ENCODE data around the gene TADA3. TPM values are rescaled to one million over a fixed set of nuclear protein-coding genes. Genes with fewer than 3 reads are reported as not detected.

The TADA3 gene
- total RNA-seq, 2 experiments from 2014 or later: 62.4 to 67.6 TPM

GRCh38 chr3:9791790-9792404 lies 376 bp downstream of the TADA3 start:
- intact Hi-C loops (cut with micrococcal nuclease): loop anchor here (1.0 to 5.0 kb wide), 14 partner anchors 14 to 529 kb away; partner anchors contain the start of genes BRPF1, FANCD2, JAGN1 and MTMR14
- no peaks in the 10 kb centered on the region for H3K27me3 Mint-ChIP-seq (ENCODE audit: low read depth)
- peaks cover 67% of the 10 kb centered on the region for H3K4me1 Mint-ChIP-seq (ENCODE audit: low read depth)
- DNase-seq: no peak
- H3K36me3 Mint-ChIP-seq (ENCODE audit: low read depth): peaks cover 33% of the 10 kb centered on the region
- H3K4me3 Mint-ChIP-seq: peak overlapping the region; percentile 94
- no peaks in the 10 kb centered on the region for H3K9me3 Mint-ChIP-seq
- peak overlapping the region; percentile 100 for H3K27ac Mint-ChIP-seq
- CTCF ChIA-PET: interaction anchor here (0.5 to 1.5 kb wide), 5 partner anchors 10 to 167 kb away, joined by 3 to 7 read pairs (median 5); no protein-coding TSS in a partner anchor

GRCh38 chr3:9791127-9791526 lies 1.1 kb downstream of the TADA3 start:
- peaks cover 68% of the 10 kb centered on the region for H3K4me1 Mint-ChIP-seq (ENCODE audit: low read depth)
- H3K9me3 Mint-ChIP-seq: no peaks in the 10 kb centered on the region
- CTCF ChIA-PET: interaction anchor here (0.6 to 1.5 kb wide), 3 partner anchors 9 to 17 kb away, joined by 3 to 7 read pairs (median 5); no protein-coding TSS in a partner anchor
- H3K4me3 Mint-ChIP-seq: peak overlapping the region; percentile 94
- DNase-seq: no peak
- peaks cover 37% of the 10 kb centered on the region for H3K36me3 Mint-ChIP-seq (ENCODE audit: low read depth)
- H3K27ac Mint-ChIP-seq: peak overlapping the region; percentile 100
- no peaks in the 10 kb centered on the region for H3K27me3 Mint-ChIP-seq (ENCODE audit: low read depth)
- intact Hi-C loops (cut with micrococcal nuclease): loop anchor here (5.0 kb wide), 1 partner anchor 236 kb away; the partner anchor contains the start of gene FANCD2

GRCh38 chr3:9787714-9788113 lies 4.6 kb downstream of the TADA3 start:
- DNase-seq: peak; percentile 69
- intact Hi-C loops (cut with micrococcal nuclease): loop anchor here (1.0 kb wide), 2 partner anchors 9 to 22 kb away; no protein-coding TSS in a partner anchor
- H3K27me3 Mint-ChIP-seq (ENCODE audit: low read depth): no peaks in the 10 kb centered on the region
- H3K4me3 Mint-ChIP-seq: peak overlapping the region; percentile 2
- H3K9me3 Mint-ChIP-seq: no peaks in the 10 kb centered on the region
- CTCF ChIA-PET: interaction anchor here (1.0 kb wide), 1 partner anchor 10 kb away, joined by 6 read pairs; no protein-coding TSS in a partner anchor
- H3K27ac Mint-ChIP-seq: peak overlapping the region; percentile 93
- peaks cover 53% of the 10 kb centered on the region for H3K36me3 Mint-ChIP-seq (ENCODE audit: low read depth)
- peaks cover 57% of the 10 kb centered on the region for H3K4me1 Mint-ChIP-seq (ENCODE audit: low read depth)

DNA sequence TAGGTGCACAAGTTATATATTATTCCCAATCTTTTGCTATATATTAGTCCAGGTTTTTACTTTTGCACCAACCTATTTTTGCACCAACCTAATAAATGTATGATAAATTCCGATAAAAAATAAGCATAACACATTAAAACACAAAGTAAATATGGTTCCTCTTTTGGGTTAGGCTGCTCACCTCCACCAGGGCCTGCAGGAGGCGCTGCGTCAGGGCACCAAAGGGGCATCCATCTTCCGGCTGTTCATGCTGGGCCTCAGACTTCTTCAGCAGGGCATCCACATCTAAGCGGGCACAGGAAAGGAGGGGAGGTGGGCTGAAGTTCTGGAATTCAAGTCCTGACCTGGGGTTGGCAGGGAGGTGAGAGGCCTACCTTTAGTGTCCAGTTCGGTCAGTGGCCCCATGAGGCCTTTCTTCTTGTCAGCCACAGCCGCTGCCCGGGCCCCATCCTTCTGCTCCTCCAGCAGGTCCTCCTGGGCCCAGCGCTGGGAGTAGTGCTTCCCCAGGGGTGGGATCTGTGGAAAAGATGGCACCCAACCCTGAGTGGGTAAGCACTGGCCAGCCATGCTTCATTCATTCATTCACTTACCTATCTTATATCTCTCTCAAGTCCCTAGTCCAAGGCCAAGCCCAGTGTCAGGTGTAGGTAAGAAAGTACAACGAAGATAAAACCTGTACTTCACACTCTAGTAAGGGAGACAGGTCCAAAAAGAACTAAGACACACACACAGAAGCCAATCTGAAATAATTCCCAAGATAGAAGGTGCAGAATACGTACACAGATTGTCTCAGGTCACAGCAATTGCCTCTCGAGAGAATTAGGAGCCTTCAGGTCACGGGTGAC lies 5.2 kb downstream of the TADA3 start:
- no peaks in the 10 kb centered on the region for H3K27me3 Mint-ChIP-seq (ENCODE audit: low read depth)

GRCh38 chr3:9786209-9786739 lies 6.0 kb downstream of the TADA3 start:
- peak overlapping the region; percentile 51 for H3K27ac Mint-ChIP-seq
- no peak for DNase-seq
- H3K9me3 Mint-ChIP-seq: no peaks in the 10 kb centered on the region
- H3K4me3 Mint-ChIP-seq: no peak overlapping the region
- H3K27me3 Mint-ChIP-seq (ENCODE audit: low read depth): no peaks in the 10 kb centered on the region
- peaks cover 53% of the 10 kb centered on the region for H3K4me1 Mint-ChIP-seq (ENCODE audit: low read depth)
- H3K36me3 Mint-ChIP-seq (ENCODE audit: low read depth): peaks cover 57% of the 10 kb centered on the region
- CTCF ChIA-PET: interaction anchor here (1.0 to 1.5 kb wide), 3 partner anchors 8 to 59 kb away, joined by 4 to 5 read pairs (median 5); no protein-coding TSS in a partner anchor
- intact Hi-C loops (cut with micrococcal nuclease): no loop called here

More for the DNA sequence above, 5.2 kb downstream of the TADA3 start:
- CTCF ChIA-PET: interaction anchor here (1.0 to 1.3 kb wide), 3 partner anchors 9 to 10 kb away, joined by 4 to 6 read pairs (median 5); no protein-coding TSS in a partner anchor
- DNase-seq: no peak
- H3K4me3 Mint-ChIP-seq: peak overlapping the region; percentile 2
- peak overlapping the region; percentile 93 for H3K27ac Mint-ChIP-seq
- intact Hi-C loops (cut with micrococcal nuclease): loop anchor here (1.0 kb wide), 2 partner anchors 9 to 22 kb away; no protein-coding TSS in a partner anchor
- H3K4me1 Mint-ChIP-seq (ENCODE audit: low read depth): peaks cover 57% of the 10 kb centered on the region
- H3K36me3 Mint-ChIP-seq (ENCODE audit: low read depth): peaks cover 54% of the 10 kb centered on the region
- H3K9me3 Mint-ChIP-seq: no peaks in the 10 kb centered on the region

- H3K9me3 Mint-ChIP-seq: no peaks in the 10 kb centered on the region
- intact Hi-C loops (cut with micrococcal nuclease): no loop called here
- no peak overlapping the region for H3K4me3 Mint-ChIP-seq
- CTCF ChIA-PET: interaction anchor here (0.6 to 1.5 kb wide), 2 partner anchors 59 to 248 kb away, joined by 4 to 5 read pairs; no protein-coding TSS in a partner anchor
- DNase-seq: no peak
- H3K36me3 Mint-ChIP-seq (ENCODE audit: low read depth): peaks cover 53% of the 10 kb centered on the region
- no peak overlapping the region for H3K27ac Mint-ChIP-seq
- no peaks in the 10 kb centered on the region for H3K27me3 Mint-ChIP-seq (ENCODE audit: low read depth)
- H3K4me1 Mint-ChIP-seq (ENCODE audit: low read depth): peaks cover 50% of the 10 kb centered on the region
These were observed 6.7 kb downstream of the TADA3 start for GRCh38 chr3:9785602-9786001.

- peaks cover 50% of the 10 kb centered on the region for H3K4me1 Mint-ChIP-seq (ENCODE audit: low read depth)
- CTCF ChIA-PET: interaction anchor here (1.5 kb wide), 1 partner anchor 58 kb away, joined by 5 read pairs; no protein-coding TSS in a partner anchor
- H3K36me3 Mint-ChIP-seq (ENCODE audit: low read depth): peaks cover 54% of the 10 kb centered on the region
These were observed 7.3 kb downstream of the TADA3 start for GRCh38 chr3:9784965-9785364.

DNA sequence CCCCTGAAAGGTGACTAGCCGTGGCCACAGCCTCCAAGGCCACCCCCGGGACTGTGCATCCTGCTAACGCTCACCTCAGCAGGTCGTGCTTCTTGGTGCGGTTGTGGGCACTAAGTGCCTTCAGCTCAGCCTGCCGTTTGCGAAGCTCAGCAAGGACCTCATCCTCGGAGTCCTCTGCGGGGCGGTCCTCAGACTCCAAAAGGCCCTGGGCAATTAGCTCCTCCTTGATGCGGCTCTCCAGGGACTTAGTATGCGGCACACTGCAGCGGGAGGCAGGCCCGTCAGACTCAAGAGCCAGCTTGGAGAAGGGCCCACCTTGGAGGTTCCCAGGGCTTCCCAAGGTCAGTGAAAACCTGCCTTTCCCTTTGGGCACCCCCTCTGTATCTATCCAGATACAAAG lies 8.3 kb downstream of the TADA3 start:
- intact Hi-C loops (cut with micrococcal nuclease): loop anchor here (2.0 kb wide), 1 partner anchor 147 kb away; no protein-coding TSS in a partner anchor
- Mint-ChIP-seq H3K4me1 (ENCODE audit: low read depth) (peaks cover 51% of the 10 kb centered on the region), H3K36me3 (ENCODE audit: low read depth) (peaks cover 48% of the 10 kb centered on the region), H3K27me3 (ENCODE audit: low read depth) (no peaks in the 10 kb centered on the region), H3K4me3 (no peak overlapping the region), H3K9me3 (no peaks in the 10 kb centered on the region), H3K27ac (no peak overlapping the region)
- CTCF ChIA-PET: interaction anchor here (0.6 kb wide), 2 partner anchors 111 to 191 kb away, joined by 4 read pairs; no protein-coding TSS in a partner anchor
- no peak for DNase-seq

More at GRCh38 chr3:9784965-9785364, 7.3 kb downstream of the TADA3 start:
- H3K27me3 Mint-ChIP-seq (ENCODE audit: low read depth): no peaks in the 10 kb centered on the region
- no peak overlapping the region for H3K27ac Mint-ChIP-seq
- H3K4me3 Mint-ChIP-seq: no peak overlapping the region
- no peaks in the 10 kb centered on the region for H3K9me3 Mint-ChIP-seq
- intact Hi-C loops (cut with micrococcal nuclease): no loop called here
- DNase-seq: no peak

DNA sequence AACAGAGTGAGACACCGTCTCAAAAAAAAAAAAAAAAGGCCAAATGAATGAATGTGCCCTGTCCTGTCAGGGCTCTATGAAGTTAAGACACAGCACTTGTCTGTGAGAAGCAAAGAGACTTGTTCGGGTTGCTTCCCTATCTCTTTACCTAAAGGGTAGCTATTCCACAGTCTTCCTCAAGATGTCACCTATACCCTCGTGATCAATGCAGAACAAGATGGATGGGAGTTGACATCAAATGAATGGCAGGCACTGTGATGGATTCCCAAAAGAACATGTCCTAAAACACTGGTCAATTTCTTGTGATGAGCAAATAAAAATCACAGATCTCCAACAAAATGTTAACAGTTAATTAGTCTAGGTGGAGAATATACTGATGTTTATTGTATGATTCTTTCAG lies 9.5 kb downstream of the TADA3 start:
- no peak for DNase-seq
- Mint-ChIP-seq H3K27me3 (ENCODE audit: low read depth) (no peaks in the 10 kb centered on the region), H3K36me3 (ENCODE audit: low read depth) (peaks cover 46% of the 10 kb centered on the region), H3K9me3 (no peaks in the 10 kb centered on the region), H3K4me1 (ENCODE audit: low read depth) (peaks cover 56% of the 10 kb centered on the region), H3K27ac (no peak overlapping the region), H3K4me3 (no peak overlapping the region)
- CTCF ChIA-PET: interaction anchor here (0.7 to 1.1 kb wide), 2 partner anchors 14 to 302 kb away, joined by 3 read pairs; no protein-coding TSS in a partner anchor
- intact Hi-C loops (cut with micrococcal nuclease): loop anchor here (2.0 kb wide), 1 partner anchor 148 kb away; no protein-coding TSS in a partner anchor

GRCh38 chr3:9781978-9782603 lies 10.2 kb downstream of the TADA3 start:
- peaks cover 42% of the 10 kb centered on the region for H3K36me3 Mint-ChIP-seq (ENCODE audit: low read depth)
- H3K9me3 Mint-ChIP-seq: no peaks in the 10 kb centered on the region
- H3K4me3 Mint-ChIP-seq: no peak overlapping the region
- H3K27ac Mint-ChIP-seq: no peak overlapping the region
- no peak for DNase-seq
- peaks cover 56% of the 10 kb centered on the region for H3K4me1 Mint-ChIP-seq (ENCODE audit: low read depth)
- intact Hi-C loops (cut with micrococcal nuclease): loop anchor here (2.0 kb wide), 1 partner anchor 149 kb away; no protein-coding TSS in a partner anchor
- H3K27me3 Mint-ChIP-seq (ENCODE audit: low read depth): no peaks in the 10 kb centered on the region
- CTCF ChIA-PET: interaction anchor here (0.7 to 1.2 kb wide), 3 partner anchors 9 to 36 kb away, joined by 3 read pairs; no protein-coding TSS in a partner anchor

DNA sequence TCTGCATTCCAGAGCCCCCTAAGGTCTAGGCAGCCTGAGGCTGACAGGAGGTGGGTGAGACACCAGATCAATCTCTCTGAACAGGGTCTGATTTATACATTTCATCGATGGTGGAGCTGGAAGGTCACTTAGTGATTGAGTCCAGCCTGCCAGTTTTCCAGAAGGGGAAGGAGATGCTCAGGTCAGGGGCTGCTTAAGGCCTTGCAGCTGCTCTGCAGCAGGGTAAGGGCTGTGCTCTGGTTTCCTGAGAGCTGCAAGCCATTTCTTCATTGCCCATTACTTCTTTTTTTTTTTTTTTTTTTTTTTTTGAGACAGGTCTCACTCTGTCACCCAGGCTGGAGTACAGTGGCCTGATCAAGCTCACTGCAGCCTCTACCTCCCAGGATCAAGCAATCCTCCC lies 10.7 kb downstream of the TADA3 start:
- Mint-ChIP-seq H3K36me3 (ENCODE audit: low read depth) (peaks cover 38% of the 10 kb centered on the region), H3K4me3 (no peak overlapping the region), H3K27me3 (ENCODE audit: low read depth) (no peaks in the 10 kb centered on the region), H3K4me1 (ENCODE audit: low read depth) (peaks cover 57% of the 10 kb centered on the region), H3K9me3 (no peaks in the 10 kb centered on the region), H3K27ac (no peak overlapping the region)
- CTCF ChIA-PET: interaction anchor here (0.6 to 1.2 kb wide), 4 partner anchors 10 to 57 kb away, joined by 3 to 5 read pairs (median 3); partner anchors contain the start of gene ARPC4
- DNase-seq: no peak
- intact Hi-C loops (cut with micrococcal nuclease): no loop called here

All from activated naive CD4-positive, alpha-beta T cell treated with anti-CD3 and anti-CD28 coated beads for 36 hours (primary cell).